Stimulated activated CD4-positive, alpha-beta T cell treated with anti-CD3 and anti-CD28 coated beads, Interleukin-4, amount 100 ng/mL, for 48 hours (primary cell): ENCODE results near the gene CXorf38.
"Not testable (repeated sequence)": the region's sequence is repeated elsewhere in the genome, so short reads cannot be mapped to it uniquely, and the experiment has no call there.

ENCODE experiments used
- DNase-seq, 2 donors: peaks; one replicate each; pipeline ENCODE4 v3.0.0-alpha.2; 2020; ENCODE audit warnings: low read depth in 2 of 2

The CXorf38 gene

GRCh38 chrX:40628506-40628905 lies 18.9 kb downstream of the CXorf38 start:
- no peak for DNase-seq

- DNase-seq = no peak
Measured at GRCh38 chrX:40625294-40625693, 22.1 kb downstream of the CXorf38 start.

- DNase-seq = no peak
Measured at GRCh38 chrX:40623665-40624064, 23.7 kb downstream of the CXorf38 start.

GRCh38 chrX:40623139-40623536 lies 24.2 kb downstream of the CXorf38 start, which contains the start of gene MPC1L:
Gene MPC1L, plus strand, starts transcription at chrX:40623428. Its CDS starts 138 bp downstream, at chrX:40623566.
- no peak for DNase-seq

GRCh38 chrX:40622479-40623138 lies 24.8 kb downstream of the CXorf38 start:
- no peak for DNase-seq

GRCh38 chrX:40617566-40617965 lies 29.8 kb downstream of the CXorf38 start:
- DNase-seq = no peak

DNA sequence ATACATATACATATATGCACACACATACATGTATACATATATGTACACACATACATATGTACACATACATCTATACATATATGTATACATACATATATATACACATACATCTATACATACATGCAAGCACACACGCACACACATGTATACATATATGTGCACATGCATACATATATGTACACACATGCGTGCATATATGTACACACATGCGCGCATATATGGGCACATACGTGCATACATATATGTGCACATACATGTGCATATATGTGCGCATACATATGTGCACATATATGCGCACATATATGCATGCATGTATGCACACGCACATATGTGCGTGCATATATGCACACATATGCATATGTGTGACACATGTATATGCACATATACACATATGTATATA lies 31.4 kb downstream of the CXorf38 start:
- DNase-seq = no peak

GRCh38 chrX:40612511-40612910 lies 34.9 kb downstream of the CXorf38 start:
- DNase-seq = no peak

DNA sequence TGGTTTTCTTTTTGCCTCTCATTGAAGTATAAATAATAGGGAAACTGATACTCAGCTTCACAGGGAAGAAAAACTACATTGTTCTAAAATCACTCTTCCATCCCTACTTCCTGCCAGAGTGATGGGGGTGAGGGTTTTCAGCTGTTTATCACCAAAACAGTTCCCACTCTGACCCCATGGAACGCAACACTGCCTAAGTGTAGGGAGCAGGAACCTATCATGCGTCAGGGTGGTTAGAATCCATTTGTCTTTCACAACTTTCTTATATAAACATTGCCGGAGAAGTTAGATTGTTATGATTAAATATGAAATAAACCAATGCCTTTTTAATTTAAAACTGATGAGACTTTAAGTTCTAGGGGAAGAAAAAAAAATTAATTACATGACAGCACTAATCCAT lies 40.0 kb downstream of the CXorf38 start:
- no peak for DNase-seq

- DNase-seq = no peak
Measured at GRCh38 chrX:40603446-40603845, 43.9 kb downstream of the CXorf38 start.

GRCh38 chrX:40589616-40590321 lies 57.6 kb downstream of the CXorf38 start:
- DNase-seq = not testable (repeated sequence)

- DNase-seq = not testable (repeated sequence)
Measured at GRCh38 chrX:40587623-40588022, 59.7 kb downstream of the CXorf38 start.

DNA sequence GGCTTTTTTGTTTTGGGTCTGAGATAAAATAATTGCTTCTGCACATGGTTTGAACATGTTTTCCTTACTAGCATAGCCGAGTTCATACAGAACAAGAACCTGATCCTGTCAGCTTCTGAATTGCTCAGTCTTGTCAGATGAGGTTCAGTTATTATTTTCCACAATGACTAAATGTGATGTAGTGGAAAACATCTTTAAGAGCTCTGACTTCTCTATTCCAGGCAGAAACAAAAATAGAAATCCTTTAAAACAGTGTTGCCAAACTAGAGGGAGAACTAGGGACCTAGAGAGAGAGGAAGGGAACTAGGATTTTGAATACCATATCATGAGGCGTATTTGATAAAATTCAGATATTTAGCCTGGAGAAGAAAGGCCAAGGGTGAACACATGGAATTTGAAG lies 64.5 kb downstream of the CXorf38 start:
- DNase-seq = no peak

GRCh38 chrX:40582178-40582577 lies 65.2 kb downstream of the CXorf38 start:
- not testable (repeated sequence) for DNase-seq

GRCh38 chrX:40581336-40581920 lies 65.9 kb downstream of the CXorf38 start:
- no peak for DNase-seq

GRCh38 chrX:40580537-40581335 lies 66.6 kb downstream of the CXorf38 start, which contains the start of gene ATP6AP2:
Gene ATP6AP2, plus strand, starts transcription at chrX:40580970. Its CDS starts 96 bp downstream, at chrX:40581066.
- peak; percentile 80 to 85 for DNase-seq

- no peak for DNase-seq
Measured at GRCh38 chrX:40579900-40580536, 67.3 kb downstream of the CXorf38 start.

GRCh38 chrX:40579141-40579540 lies 68.2 kb downstream of the CXorf38 start:
- no peak for DNase-seq

- no peak for DNase-seq
Measured at GRCh38 chrX:40578039-40578695, 69.2 kb downstream of the CXorf38 start.
